HG02678 (cell line): ENCODE results near the gene NUTM2G.
"Not testable (repeated sequence)": the region's sequence is repeated elsewhere in the genome, so short reads cannot be mapped to it uniquely, and the experiment has no call there.

Experiments used
- ATAC-seq: cut with Tn5 transposase; IDR thresholded peaks from one replicate; pipeline ENCODE4 v1.9.1; 2021; ENCODE audit warnings: mild to moderate bottlenecking, moderate library complexity; ENCODE audit not compliant: unreplicated experiment

NUTM2G gene

DNA sequence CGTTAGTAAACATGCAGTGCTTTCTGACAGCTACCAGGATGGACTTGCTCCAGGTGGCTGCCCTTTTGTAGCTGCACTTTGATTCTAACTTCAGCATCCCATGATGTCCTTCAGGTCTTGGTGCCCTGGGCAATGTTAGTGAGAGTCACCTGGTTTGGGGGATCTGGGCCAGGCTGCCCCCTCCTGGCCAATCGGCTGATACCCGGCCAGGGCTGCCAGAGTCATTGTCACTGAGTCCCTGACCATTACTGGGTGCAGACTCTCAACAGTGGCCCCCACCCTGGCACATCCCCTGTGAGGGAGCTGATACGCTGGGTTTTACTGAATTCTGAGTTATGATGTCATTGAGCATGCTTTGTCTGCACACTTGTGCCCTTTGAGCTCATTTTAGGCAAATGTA is 13.5 kb downstream of the NUTM2G start:
- ATAC-seq: not testable (repeated sequence)

DNA sequence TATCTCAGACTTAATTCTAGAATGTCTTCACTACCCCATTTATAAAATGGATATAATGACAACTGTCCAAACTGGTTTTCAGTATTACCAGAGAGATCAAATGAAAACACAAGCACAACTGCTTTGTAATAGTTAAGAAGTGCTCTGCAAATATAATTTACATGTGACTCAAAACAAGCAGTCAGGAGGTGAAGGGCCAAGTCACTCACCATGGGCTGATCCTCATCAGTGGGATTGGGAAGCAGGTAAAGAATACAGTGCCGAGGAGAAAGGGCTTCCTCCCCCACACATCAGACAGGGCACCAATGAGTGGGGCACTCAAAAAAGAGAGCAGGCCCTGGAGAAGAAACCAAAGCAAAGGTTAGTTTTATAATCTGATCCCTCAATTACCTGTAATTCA is 20.7 kb downstream of the NUTM2G start:
- not testable (repeated sequence) for ATAC-seq

DNA sequence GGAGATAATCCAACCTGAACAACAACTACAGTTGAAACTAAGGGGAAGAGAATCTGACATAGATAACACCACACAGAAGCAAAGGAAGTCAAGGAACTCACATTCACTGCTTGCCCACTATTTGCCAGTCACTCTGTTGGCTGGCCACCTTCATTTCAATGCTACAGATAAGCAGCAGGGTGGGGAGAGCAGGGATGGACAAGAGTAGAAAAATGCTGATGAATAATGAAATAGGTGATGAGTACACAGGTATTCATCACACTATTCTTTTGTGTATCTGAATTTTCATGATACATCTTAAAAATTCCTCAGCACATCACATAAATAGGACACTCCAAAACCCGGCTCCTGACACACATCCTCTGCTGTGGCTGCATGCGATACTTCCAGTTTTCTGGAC is 21.9 kb downstream of the NUTM2G start:
- not testable (repeated sequence) for ATAC-seq

DNA sequence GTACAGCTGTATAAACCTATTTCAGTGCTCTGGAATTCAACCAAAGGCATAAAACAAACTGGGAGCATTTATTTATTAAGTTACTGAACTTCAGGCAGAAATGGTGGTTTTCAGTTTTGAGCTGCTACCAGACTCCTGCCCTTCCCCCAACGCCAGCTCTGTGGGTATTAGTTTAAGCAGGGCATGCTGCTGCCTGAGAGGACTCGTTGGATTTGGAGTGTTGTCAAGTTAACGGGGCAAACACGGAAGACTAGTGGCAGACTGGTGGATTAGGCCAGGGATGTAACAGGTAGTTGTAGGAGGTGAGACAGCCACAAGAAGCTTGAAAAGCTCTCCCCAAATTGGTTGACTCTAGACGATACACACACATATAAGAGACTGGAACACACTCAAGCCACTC is 38.9 kb downstream of the NUTM2G start:
- not testable (repeated sequence) for ATAC-seq

DNA sequence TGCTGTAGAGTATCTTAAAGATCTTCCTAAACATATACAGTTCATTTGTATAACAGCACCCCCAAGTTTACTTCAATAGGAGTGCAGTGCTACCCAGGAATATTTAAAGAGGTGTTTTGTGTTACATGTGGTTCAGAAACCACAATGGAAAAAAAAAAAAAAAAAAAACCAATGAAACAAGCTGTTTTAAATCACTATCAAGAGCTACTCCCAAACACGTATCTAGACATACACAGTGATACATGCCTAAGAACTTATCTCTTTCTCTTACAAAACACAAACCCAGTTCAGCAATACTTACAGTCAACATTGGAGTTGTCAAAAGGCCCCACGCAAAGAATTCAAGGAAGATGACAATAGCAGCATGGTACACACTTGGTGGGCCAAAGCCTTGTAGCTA is 43.9 kb downstream of the NUTM2G start:
- ATAC-seq: not testable (repeated sequence)

DNA sequence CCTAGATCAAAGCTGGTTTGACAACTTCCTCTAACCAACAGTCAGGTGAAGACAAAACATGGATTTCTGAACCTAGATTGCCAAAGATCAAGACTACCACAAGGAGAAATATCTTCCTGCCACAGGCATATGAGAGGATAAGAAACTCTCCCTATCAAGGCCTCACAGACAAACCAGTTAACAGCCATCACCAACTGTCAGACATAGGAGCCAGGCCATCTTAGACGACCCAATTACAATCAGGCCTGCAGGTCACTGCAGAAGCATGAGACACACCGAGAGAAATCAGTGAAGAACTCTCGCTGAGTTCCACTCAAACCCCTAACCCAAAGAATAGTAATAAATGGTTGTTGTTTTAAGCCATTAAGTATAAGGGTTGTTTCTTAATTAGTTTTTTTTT is 45.4 kb downstream of the NUTM2G start:
- ATAC-seq: not testable (repeated sequence)

DNA sequence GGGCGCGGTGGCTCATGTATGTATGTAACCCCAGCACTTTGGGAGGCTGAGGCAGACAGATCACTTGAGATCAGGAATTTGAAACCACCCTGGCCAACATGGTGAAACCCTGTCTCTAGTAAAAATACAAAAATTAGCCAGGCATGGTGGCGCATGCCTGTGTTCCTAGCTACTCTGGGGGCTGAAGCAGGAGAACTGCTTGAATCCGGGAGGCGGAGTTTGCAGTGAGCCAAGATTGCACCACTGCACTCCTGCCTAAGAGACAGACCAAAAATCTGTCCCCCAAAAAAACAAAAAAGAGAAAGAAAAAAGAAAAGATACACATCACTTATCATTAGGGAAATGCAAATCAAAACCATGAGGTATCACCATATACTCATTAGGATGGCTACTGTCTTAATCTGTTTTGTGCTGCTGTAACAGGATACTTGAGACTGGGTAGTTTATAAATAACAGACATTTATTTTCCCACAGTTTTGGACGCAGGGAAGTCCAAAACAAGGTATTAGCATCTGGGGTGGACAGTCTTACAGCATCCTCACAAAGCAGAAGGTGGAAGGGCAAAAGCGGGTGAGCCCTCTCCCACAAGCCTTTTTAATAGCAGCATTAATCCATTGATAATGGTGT is 55.0 kb downstream of the NUTM2G start:
- ATAC-seq: not testable (repeated sequence)

DNA sequence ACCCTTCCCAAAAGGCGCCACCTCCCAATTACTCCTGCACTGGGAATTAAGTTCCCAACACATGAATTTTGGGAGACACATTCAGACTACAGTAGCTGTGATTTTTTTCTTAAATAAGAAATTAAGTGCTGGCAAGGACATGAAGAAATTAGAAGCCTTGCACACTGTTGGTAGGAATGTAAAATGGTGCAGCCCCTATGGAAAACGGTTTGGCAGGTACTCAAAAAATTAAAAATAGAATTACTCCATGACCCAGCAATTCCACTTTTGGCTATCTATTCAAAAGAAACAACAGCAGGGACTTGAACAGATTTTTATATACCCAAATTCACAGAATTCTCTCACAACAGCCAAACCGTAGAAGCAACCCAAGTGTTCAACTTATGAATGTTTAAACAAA is 55.5 kb downstream of the NUTM2G start:
- ATAC-seq: not testable (repeated sequence)

DNA sequence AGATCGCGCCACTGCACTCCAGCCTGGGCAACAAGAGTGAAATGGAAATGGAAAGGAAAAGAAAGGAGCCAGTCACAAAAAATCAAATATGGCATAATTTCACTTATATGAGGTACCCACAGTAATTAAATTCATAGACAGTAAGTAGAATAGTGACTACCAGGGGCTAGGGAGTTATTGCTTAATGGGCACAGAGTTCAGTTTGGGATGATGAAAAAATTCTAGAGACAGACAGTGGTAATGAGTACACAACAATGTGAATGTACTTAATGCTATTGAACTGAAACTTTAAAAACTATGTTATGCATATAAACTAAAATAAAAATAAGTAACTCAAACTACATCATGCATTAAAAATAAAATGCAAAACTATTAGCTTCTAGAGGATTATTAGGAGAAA is 56.2 kb downstream of the NUTM2G start:
- not testable (repeated sequence) for ATAC-seq
